SIG-M5 (cell line): ENCODE measurements around the gene SRGAP1.
"Not testable (repeated sequence)": the region's sequence is repeated elsewhere in the genome, so short reads cannot be mapped to it uniquely, and the experiment has no call there.

ENCODE experiments used
- DNase-seq: peaks from one replicate; lab custom pipeline; 2025; lab: John Stamatoyannopoulos, UW

The SRGAP1 gene

GRCh38 chr12:63838411-63838810 is 6.1 kb upstream of the SRGAP1 start:
- no peak for DNase-seq

- DNase-seq = no peak
These were observed 3.5 kb upstream of the SRGAP1 start for GRCh38 chr12:63841011-63841410.

- DNase-seq = no peak
These were observed 2.9 kb upstream of the SRGAP1 start for GRCh38 chr12:63841571-63841970.

GRCh38 chr12:63842750-63843149 is 1.8 kb upstream of the SRGAP1 start:
- not testable (repeated sequence) for DNase-seq

GRCh38 chr12:63843254-63843720 is 1.2 kb upstream of the SRGAP1 start:
- no peak for DNase-seq

GRCh38 chr12:63843721-63844390 is 644 bp upstream of the SRGAP1 start:
- no peak for DNase-seq

- DNase-seq = no peak
These were observed 1.2 kb downstream of the SRGAP1 start for GRCh38 chr12:63845726-63846125.

DNA sequence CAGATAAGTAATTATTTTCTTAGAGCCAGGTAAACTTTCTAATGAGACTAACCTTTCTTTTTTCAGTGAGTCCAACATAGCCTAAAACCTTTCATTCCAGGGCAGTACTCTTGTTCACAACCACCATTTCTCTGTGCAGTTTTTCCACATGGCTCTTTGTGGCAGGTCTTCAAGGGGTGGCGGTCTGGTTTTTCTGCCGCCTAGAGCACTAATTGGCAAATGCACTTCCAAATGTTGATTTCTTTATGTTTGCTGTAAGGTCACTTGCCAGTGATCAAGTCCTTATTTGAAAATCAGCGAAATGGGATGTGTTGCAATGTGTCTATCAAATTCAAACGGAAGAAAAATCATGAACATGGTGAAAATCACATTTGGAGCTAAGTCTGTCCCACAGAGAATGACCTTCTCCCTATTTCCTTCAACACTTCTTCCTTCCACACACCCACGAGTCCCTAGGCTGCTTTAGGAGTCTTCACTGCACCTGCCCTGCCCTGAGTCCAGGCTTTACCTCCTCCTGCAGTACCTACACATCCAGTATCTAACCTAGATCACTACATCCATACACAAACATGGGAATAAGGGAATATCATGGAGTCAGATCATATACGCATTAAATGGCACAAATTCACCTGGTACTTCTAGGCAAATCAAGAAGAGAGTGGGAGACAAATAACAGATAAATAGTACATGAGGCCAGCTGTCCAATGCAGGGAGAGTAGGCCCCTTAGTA is 1.9 kb downstream of the SRGAP1 start:
- no peak for DNase-seq

- DNase-seq = no peak
These were observed 4.0 kb downstream of the SRGAP1 start for GRCh38 chr12:63848450-63848849.

- DNase-seq = no peak
These were observed 4.7 kb downstream of the SRGAP1 start for GRCh38 chr12:63849106-63849620.

DNA sequence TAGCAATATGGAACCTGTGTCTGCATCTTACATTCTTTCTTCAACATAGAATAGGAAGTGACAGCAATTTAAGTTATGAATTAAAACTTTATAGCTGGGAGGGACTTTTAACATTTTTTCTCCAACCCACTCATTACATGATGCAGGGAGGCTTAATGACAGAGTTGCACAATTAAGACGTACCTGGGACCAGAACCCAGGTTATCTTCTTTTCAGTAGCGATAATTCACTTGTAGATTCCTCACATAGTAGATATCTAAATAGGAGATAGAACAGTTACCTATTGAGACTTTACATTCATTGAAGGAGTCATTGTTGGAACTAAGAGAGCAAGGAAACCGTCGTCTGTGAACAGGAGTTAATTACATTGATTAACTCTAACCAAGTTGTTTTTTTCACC is 5.1 kb downstream of the SRGAP1 start:
- no peak for DNase-seq

GRCh38 chr12:63853978-63854377 is 9.5 kb downstream of the SRGAP1 start:
- no peak for DNase-seq

GRCh38 chr12:63855299-63855698 is 10.8 kb downstream of the SRGAP1 start:
- DNase-seq = no peak

GRCh38 chr12:63857771-63858670 is 13.5 kb downstream of the SRGAP1 start:
- DNase-seq = no peak

GRCh38 chr12:63859880-63860279 is 15.4 kb downstream of the SRGAP1 start:
- not testable (repeated sequence) for DNase-seq

DNA sequence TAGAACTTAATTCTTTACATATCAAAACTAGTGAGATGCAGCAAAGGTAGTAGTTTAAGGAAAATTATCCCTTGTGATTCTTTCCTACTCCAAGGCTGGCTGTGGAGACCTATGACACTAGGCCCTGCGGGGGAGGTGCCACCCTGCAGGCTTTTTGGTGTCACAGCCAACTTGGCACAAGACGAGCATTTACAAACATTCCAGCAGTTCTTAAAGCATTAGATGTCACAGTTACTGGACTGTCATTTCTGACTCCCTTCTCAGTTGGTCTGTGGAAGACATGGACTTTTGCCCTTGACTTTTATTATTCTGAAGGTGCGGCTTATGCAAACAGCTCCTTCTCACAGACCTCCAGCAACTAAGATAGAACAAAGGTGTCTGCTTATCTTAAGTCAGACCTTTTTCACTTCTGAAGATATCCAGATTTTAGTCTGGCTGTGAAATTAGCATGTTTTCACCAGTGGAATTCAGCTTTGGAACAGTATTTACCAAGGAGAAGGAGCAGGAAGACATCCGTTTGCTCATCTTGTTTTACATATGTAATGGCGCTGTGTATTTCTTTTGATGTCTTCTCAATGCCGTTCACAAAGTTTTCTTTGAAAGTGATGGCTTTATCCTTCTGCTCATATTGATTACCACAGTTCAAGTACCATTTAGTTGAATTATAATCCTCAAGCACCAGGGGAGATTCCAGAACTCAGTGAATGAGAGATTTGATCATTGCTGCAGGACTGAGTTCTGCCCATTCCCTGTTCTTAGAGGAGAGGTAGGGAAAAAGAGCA is 17.9 kb downstream of the SRGAP1 start:
- no peak for DNase-seq

GRCh38 chr12:63862969-63863230 is 18.4 kb downstream of the SRGAP1 start:
- DNase-seq = no peak

- no peak for DNase-seq
These were observed 19.4 kb downstream of the SRGAP1 start for GRCh38 chr12:63863658-63864453.

DNA sequence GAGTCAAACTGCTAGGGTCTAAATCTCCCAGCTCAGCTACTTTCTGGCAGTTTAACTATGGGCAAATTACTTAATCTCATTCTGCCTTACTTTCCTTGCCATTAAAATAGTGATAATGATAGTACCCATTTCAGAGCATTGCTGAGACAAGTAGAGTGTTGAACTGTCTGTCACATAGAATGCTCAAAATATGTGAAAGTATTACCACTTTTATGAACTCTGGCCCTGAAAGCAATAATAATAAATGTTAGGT is 19.9 kb downstream of the SRGAP1 start:
- DNase-seq = no peak

DNA sequence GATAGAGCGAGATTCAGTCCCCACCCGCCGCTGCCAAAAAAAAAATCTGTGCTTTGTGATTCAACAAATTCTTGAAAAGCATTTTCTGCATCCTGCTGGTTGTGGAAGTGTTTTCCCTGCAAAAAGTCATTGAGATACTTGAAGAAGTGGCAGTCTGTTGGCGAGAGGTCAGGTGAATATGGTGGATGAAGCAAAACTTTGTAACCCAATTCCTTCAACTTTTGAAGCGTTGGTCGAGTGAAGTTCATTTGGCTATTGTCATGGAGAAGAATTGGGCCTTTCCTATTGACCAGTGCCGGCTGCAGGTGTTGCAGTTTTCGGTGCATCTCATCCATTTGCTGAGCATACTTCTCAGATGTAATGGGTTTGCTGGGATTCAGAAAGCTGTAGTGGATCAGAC is 20.9 kb downstream of the SRGAP1 start:
- no peak for DNase-seq

DNA sequence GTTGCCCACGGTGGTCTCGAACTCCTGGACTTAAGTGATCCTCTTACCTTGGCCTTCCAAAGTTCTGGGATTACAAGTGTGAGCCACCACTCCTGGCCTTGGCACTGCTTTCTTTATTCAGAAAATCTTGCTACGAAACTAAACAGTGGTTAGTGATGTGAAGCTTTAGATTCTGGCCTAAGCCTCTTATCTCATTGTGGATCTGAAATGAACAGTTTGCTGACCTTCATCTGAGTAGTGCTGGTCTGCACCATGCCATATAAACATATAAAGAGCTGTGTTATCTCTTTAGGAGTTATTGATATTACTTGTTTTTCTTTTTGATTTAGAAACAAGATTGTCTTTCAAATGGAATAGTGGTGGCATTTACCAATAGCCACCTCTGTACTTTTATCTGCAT is 22.6 kb downstream of the SRGAP1 start:
- DNase-seq = no peak
